SU-DHL-6 (cell line): Measurements from ENCODE around the gene HES7.

ENCODE experiments used
- EZH2phosphoT487 ChIP-seq: fragments of 200-600 bp; sonication (generic), shearing (Covaris generic); conservative IDR thresholded peaks from 2 replicates; pipeline ENCODE4 v1.6.1; 2018; ENCODE audit warnings: mild to moderate bottlenecking, antibody characterized with exemption, low read length, moderate library complexity, mixed read lengths
- TF ChIP-seq, protein P1 (sequence below): fragments of 200-600 bp; sonication (generic); IDR thresholded peaks from one replicate; pipeline ENCODE4 v1.5.1; 2017; ENCODE audit warnings: antibody characterized with exemption, mild to moderate bottlenecking, low read length, moderate library complexity; ENCODE audit not compliant: insufficient read depth, poor library complexity, severe bottlenecking

DNA sequence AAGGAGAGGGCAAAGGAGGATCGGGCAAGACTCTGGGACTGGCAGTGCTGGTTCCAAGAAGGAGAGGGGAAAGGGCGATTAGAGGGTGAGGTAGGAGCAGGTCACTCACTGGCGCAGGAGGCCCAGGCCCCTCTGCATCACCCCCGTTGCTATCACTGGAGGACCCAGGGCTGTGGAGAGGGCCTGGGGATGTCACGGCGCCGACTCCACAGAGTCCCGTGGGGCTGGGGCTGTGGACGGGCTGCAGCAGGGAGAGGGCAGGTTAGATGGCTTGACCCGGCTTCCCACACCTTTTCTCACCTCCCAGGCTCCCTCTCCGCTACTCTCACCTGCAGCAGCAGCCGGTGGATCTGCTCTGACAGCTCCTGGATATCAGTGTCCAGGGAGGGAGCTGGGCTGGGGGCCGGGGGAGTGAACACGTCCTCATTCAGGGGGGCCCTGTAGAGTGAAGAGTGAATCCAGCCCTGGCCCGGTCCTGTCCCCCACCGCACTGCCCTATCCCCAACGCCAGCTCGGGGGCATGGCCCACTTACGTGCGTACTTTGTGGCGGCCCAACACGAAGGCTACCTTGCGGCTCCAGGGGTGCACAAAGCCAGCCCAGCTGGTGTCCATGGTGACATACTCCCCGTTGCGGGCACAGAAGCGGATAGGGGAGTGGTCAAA, 23.4 kb upstream of the HES7 start:
- TF ChIP-seq, protein P1, sequence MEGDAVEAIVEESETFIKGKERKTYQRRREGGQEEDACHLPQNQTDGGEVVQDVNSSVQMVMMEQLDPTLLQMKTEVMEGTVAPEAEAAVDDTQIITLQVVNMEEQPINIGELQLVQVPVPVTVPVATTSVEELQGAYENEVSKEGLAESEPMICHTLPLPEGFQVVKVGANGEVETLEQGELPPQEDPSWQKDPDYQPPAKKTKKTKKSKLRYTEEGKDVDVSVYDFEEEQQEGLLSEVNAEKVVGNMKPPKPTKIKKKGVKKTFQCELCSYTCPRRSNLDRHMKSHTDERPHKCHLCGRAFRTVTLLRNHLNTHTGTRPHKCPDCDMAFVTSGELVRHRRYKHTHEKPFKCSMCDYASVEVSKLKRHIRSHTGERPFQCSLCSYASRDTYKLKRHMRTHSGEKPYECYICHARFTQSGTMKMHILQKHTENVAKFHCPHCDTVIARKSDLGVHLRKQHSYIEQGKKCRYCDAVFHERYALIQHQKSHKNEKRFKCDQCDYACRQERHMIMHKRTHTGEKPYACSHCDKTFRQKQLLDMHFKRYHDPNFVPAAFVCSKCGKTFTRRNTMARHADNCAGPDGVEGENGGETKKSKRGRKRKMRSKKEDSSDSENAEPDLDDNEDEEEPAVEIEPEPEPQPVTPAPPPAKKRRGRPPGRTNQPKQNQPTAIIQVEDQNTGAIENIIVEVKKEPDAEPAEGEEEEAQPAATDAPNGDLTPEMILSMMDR: no peak
- TF ChIP-seq EZH2phosphoT487: no peak
